Kidney glomerular epithelial cell (primary cell): ENCODE measurements around the gene TMEM273.

ENCODE experiments used
- DNase-seq: peaks from one replicate; lab custom pipeline; 2025; lab: John Stamatoyannopoulos, UW

Gene TMEM273

GRCh38 chr10:49176310-49177268, 11.6 kb downstream of the TMEM273 start:
- no peak for DNase-seq

- DNase-seq, result no peak
Measured at GRCh38 chr10:49175587-49176309, 12.4 kb downstream of the TMEM273 start.

- no peak for DNase-seq
Measured at GRCh38 chr10:49174926-49175500, 13.2 kb downstream of the TMEM273 start.

GRCh38 chr10:49174261-49174925, 13.8 kb downstream of the TMEM273 start:
- no peak for DNase-seq

- no peak for DNase-seq
Measured at GRCh38 chr10:49173853-49174252, 14.3 kb downstream of the TMEM273 start.

- no peak for DNase-seq
Measured at GRCh38 chr10:49173201-49173772, 14.9 kb downstream of the TMEM273 start.

GRCh38 chr10:49172777-49173132, 15.4 kb downstream of the TMEM273 start:
- DNase-seq, result no peak

- DNase-seq, result no peak
Measured at GRCh38 chr10:49172061-49172776, 16.0 kb downstream of the TMEM273 start.

- no peak for DNase-seq
Measured at GRCh38 chr10:49171326-49172060, 16.7 kb downstream of the TMEM273 start.

- DNase-seq, result no peak
Measured at GRCh38 chr10:49170632-49171325, 17.4 kb downstream of the TMEM273 start.

- DNase-seq, result no peak
Measured at GRCh38 chr10:49169776-49170175, 18.4 kb downstream of the TMEM273 start.

- DNase-seq, result no peak
Measured at GRCh38 chr10:49168831-49169500, 19.2 kb downstream of the TMEM273 start.

- no peak for DNase-seq
Measured at GRCh38 chr10:49168171-49168540, 20.0 kb downstream of the TMEM273 start.

- DNase-seq, result no peak
Measured at GRCh38 chr10:49167425-49168170, 20.6 kb downstream of the TMEM273 start.

- no peak for DNase-seq
Measured at GRCh38 chr10:49166484-49167400, 21.4 kb downstream of the TMEM273 start.

GRCh38 chr10:49165821-49166483, 22.2 kb downstream of the TMEM273 start:
- DNase-seq, result no peak

- DNase-seq, result no peak
Measured at GRCh38 chr10:49165259-49165658, 22.9 kb downstream of the TMEM273 start.
